GM18951 (cell line): Measurements from ENCODE around the gene KCNQ1.

Source experiments
- POLR2A ChIP-seq: IDR thresholded peaks from 4 replicates; pipeline ENCODE4 v1.6.1; 2011; ENCODE audit warnings: mild to moderate bottlenecking; ENCODE audit not compliant: insufficient read length, insufficient read depth; ENCODE audit errors: extremely low read depth
- in situ Hi-C: fragments of 300-500 bp; cut with MboI; formaldehyde crosslinking; loops from one replicate; pipeline ENCODE4 v1.12.0; 2022; ENCODE audit warnings: low sequenced_read_pairs, mixed read lengths, inconsistent platforms; ENCODE audit not compliant: unreplicated experiment

KCNQ1 gene

GRCh38 chr11:2561696-2562581, 117.1 kb downstream of the KCNQ1 start:
- no peak for TF ChIP-seq POLR2A
- in situ Hi-C loops: no loop called here

GRCh38 chr11:2562890-2563212, 118.0 kb downstream of the KCNQ1 start:
- TF ChIP-seq POLR2A: no peak
- in situ Hi-C loops: no loop called here

GRCh38 chr11:2563213-2564007, 118.6 kb downstream of the KCNQ1 start:
- in situ Hi-C loops: no loop called here
- no peak for TF ChIP-seq POLR2A

- in situ Hi-C loops: no loop called here
- no peak for TF ChIP-seq POLR2A
Measured at GRCh38 chr11:2564008-2564530, 119.3 kb downstream of the KCNQ1 start.

GRCh38 chr11:2564588-2565425, 120.0 kb downstream of the KCNQ1 start:
- in situ Hi-C loops: no loop called here
- TF ChIP-seq POLR2A: no peak

GRCh38 chr11:2565447-2566222, 120.8 kb downstream of the KCNQ1 start:
- TF ChIP-seq POLR2A: no peak
- in situ Hi-C loops: no loop called here

- in situ Hi-C loops: no loop called here
- no peak for TF ChIP-seq POLR2A
Measured at GRCh38 chr11:2566223-2567025, 121.6 kb downstream of the KCNQ1 start.

- in situ Hi-C loops: no loop called here
- no peak for TF ChIP-seq POLR2A
Measured at GRCh38 chr11:2567026-2567671, 122.3 kb downstream of the KCNQ1 start.

- no peak for TF ChIP-seq POLR2A
- in situ Hi-C loops: no loop called here
Measured at GRCh38 chr11:2569321-2569721, 124.5 kb downstream of the KCNQ1 start.

- in situ Hi-C loops: no loop called here
- TF ChIP-seq POLR2A: no peak
Measured at GRCh38 chr11:2569731-2570210, 125.0 kb downstream of the KCNQ1 start.

- TF ChIP-seq POLR2A: no peak
- in situ Hi-C loops: no loop called here
Measured at GRCh38 chr11:2570211-2570811, 125.5 kb downstream of the KCNQ1 start.
